GM18861 (cell line): ENCODE data around the gene HSPB1.
"Not testable (repeated sequence)": the region's sequence is repeated elsewhere in the genome, so short reads cannot be mapped to it uniquely, and the experiment has no call there.

Experiments
- ATAC-seq: cut with Tn5 transposase; IDR thresholded peaks from one replicate; pipeline ENCODE4 v1.9.1; 2021; ENCODE audit not compliant: unreplicated experiment

HSPB1 gene

DNA sequence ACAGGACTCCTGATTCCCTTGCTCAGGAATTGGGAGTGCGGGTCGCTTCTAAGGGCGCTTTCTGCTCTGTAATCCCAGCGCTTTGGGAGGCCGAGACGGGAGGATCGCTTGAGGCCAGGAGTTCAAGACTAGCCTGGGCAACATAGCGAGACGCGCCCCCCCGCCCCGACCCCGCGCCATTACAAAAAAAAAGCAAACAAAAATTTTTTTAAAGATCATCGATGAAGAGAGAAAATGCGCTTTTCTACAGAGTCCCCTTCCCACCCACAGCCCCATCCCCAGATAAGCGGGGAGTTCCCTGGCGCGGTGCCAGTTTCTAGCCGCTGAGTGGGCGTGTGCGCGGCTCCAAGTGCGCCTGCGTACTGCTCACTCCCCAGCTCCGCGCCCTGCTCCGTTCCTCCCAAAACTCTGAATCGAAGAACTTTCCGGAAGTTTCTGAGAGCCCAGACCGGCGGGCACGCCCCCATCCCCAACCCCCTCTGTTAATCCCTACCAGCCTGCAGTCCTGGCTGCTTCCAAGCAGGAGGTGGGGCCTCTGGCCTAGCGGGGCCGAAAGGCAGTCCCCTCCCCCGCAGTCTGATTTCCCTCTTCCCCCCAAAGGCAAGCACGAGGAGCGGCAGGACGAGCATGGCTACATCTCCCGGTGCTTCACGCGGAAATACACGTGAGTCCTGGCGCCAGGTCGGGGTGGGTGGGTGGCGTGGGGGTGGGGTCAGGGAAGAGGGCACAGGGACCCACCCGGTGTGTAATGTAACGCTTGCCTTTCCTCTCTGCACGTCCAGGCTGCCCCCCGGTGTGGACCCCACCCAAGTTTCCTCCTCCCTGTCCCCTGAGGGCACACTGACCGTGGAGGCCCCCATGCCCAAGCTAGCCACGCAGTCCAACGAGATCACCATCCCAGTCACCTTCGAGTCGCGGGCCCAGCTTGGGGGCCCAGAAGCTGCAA, 1.0 kb downstream of the HSPB1 start:
- no peak for ATAC-seq

DNA sequence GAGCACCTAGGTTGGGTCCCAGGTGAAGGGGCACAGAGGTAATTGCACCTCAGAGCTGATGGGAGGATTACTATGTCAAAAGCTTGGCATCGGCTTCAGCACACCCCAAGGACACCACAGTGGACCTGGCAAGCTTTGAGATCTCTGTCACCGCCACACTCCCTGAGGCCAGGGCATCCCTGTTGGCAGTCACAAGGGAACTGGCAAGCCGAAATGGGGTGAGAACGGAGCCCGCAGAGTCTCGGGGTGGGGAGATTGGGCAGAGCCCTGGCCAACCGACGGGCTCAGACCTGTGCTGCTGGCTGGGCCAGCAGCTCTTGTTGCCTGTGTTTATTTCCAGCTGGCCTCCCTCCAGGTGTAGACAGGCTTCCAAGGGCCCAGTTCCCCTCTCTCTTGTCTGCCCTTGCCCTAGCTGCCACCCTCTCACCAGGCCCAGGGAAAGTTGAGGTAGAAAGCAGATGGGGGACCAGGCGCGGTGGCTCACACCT, 2.5 kb downstream of the HSPB1 start:
- ATAC-seq = no peak

DNA sequence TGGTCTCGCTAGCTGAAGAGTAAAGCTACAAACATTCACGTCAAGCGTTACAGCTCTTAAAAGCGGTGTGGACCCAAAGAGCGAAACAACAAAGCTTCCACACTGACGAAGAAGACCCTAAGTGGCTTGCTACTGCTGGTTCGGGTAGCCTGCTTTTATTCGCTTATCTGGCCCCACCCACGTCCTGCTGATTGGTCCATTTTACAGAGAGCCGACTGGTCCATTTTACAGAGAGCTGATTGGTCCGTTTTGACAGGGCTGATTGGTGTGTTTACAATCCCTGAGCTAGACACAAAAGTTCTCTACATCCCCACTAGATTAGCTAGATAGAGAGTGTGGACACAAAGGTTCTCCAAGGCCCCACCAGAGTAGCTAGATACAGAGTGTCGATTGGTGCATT, 6.4 kb downstream of the HSPB1 start:
- ATAC-seq = not testable (repeated sequence)

DNA sequence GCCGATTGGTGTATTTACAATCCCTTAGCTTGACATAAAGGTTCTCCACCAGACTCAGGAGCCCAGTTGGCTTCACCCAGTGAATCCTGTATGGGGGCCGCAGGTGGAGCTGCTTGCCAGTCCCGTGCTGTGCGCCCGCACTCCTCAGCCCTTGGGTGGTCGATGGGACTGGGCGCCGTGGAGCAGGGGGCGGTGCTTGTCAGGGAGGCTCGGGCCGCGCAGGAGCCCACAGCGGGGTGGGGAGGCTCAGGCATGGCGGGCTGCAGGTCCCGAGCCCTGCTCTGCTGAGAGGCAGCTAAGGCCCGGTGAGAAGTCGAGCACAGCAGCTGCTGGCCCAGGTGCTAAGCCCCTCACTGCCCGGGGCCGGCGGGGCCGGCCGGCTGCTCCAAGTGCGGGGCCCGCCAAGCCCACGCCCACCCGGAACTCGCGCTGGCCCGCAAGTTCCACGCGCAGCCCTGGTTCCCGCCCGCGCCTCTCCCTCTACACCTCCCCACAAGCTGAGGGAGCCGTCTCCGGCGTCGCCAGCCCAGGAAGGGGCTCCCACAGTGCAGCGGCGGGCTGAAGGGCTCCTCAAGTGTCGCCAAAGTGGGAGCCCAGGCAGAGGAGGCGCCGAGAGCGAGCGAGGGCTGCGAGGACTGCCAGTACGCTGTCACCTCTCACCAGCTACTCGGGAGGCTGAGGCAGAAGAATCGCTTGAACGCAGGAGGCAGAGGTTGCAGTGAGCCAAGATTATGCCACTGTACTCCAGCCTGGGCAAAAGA, 7.0 kb downstream of the HSPB1 start:
- not testable (repeated sequence) for ATAC-seq

DNA sequence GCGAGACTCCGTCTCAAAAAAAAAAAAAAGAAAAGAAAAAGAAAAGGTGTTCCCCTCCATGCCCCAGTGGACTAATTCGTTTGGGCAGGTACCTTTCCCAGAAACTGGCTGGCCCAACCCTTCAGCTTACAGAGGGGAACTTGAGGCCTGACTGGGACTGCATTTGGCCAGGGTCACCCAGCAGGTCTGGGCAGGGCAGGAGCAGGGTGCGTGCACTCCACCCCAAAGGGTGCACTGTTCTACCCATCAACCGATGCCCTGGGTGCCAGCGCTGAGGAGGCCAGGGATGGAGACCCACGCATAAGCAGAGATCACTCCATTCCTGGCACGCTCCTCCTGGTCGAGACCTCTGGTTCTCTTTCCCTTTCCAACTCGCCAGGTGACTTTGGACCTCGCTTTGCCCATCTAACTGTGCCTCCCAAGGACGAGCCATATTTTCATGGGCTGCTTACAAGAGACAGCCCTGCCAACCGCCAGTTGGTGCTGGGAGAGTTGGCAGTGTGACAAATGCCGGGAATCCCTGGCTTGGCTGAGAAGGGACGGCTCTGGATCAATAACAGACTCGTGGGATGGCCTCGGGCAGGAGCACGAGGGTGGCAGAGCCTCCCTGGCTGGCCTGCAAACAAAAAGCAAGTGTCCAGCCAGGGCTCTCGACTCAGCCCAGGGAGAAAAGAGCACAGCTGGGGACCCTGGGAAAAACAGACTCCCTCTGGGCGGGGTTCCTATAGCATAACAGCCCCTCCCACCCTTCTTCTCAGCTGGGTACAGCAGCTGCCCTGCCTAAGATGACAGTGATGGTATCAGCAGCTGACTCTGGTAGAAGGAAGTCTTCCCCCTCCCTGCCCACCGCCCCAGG, 7.9 kb downstream of the HSPB1 start:
- ATAC-seq = no peak

DNA sequence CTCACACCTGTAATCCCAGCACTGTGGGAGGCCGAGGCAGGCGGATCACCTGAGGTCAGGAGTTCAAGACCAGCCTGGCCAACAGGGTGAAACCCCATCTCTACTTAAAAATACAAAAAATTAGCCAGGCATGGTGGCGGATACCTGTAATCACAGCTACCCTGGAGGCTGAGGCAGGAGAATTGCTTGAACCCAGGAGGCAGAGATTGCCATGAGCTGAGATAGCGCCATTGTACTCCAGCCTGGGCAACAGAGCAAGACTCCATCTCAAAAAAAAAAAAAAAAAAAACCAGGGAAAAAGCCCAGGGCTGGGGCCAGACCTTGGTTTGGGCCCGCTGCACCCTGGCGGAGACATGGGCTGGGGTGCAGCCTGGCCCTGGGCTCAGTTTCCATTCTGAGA, 9.4 kb downstream of the HSPB1 start:
- ATAC-seq = not testable (repeated sequence)

DNA sequence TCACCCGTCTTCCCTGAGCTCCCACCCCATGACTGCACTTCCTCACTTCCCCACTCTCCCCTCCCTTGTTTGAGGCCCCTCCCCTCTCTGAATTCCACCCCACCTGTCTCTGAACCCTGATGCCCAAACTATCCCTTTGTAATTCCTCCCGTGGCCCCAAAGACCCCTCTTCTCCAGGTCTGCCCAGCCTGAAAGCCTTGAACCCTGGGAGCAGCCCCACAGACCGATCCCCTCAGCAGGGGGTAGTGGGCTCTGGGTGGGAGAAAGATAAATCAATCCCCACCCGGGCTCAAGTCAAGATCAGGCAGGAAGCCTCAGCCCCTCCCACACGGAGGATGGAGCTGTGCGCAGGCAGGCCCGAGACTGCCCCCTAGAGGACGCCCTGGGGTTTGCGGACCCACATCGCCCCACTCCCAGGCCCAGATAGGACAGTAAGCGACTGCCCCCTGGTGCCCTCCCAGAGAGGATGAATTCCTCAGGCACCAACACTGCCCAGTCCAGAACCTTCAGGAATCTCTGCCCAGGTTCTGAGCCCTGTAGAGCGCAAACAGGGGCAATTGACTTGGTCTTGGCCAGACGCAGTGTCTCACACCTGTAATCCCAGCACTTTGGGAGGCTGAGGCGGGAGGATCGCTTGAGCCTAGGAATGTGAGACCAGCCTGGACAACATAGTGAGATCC, 11.7 kb downstream of the HSPB1 start:
- peak; percentile 23 for ATAC-seq

DNA sequence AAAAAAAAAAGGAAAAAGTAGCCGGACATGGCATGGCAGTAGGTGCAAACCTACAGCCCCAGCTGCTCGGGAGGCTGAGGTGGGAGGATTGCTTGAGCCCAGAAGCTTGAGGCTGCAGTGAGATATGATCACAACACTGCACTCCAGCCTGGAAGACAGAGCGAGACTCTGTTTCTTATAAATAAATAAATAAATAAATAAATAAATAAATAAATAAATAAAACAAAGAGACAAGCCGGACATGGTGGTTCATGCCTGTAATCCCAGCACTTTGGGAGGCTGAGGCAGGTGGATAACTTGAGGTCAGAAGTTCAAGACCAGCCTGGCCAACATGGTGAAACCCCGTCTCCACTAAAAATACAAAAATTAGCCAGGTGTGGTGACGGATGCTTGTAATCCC, 12.3 kb downstream of the HSPB1 start:
- not testable (repeated sequence) for ATAC-seq

DNA sequence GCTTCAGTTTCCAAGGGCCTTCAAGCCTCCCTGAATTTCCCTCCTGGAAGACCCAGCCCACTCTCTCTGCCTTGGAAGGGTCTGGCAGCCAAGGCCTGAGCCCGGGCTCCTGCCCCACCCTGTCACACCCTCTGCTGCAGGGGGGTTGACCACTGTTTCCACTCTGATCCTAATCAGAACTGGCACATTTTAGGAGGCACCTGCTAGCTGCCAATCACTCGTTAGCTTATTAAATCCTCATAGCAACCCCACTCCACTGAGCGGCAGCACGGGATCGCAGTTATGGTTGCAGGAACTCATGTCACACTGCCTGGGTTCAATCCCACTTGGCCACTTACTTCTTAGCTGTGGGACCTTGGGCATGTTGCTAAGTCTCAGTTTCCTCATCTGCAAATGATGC, 12.9 kb downstream of the HSPB1 start:
- no peak for ATAC-seq

DNA sequence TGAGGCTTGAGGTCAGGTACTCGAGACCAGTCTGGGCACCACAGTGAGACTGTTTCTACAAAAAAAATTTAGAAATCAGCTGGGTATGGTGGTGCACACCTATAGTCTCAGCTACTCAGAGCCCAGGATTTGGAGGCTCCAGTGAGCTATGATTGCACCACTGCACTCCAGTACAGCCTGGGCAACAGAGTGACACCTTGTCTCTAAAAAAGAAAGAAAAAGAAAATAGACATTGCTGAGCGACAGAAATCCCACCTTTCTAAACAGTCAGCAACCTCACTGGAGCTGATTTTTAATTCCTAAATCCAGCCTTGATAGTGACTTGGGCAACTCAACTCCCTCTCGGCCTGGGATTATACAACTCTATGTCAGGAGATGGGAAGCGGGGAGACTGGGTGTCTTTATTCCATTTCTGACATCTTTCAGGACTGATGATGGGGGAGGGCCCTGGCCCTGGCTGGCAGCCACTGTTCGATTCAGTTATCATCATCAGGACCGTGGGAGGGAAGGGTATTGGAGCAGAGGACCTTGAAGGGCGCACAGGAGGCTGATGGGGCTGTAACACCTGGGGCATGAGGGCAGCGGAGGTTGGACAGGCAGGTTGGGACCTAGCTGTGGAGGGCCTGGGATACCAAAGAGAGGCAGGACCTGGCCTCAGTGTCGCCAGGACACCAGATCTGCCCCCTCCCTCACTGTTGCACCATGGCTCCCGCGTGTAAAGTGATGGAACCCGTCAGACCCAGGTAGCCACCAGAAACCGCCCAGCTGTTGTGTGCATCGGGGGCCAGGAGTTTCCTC, 14.7 kb downstream of the HSPB1 start:
- ATAC-seq = no peak

DNA sequence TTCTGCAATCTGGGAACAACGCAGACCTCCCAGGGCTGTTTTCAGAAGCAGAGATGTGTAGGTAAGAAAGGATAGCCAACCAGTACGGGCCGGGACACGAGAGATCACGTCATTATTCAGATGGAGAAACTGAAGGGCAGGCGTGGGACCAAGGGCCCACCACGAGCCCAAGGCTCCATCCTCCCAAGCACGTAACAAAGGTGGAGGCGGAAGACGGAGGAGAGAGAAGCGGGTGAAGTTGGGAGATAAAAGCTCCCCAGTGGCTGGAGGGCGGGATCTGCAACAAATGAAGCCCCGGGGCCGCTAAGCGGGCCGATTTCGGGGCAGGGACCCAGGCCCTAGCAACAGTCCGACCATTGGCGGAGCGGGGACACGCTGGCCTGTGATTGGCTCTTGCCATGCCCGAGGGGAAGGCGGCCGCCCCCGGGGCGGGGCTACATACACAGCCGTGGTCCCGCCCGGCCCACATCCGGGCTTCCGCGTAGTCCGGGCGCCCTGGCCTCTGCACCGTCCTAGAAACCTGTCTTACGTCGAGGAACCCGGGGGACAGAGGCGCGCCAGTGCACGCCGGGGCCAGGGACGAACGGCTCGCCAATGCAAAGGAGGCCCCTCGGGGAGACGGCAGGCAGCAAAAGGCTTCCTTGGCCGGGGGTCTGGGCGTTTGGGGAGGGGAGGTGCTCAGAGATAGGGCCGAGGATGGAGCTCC, 15.5 kb downstream of the HSPB1 start:
- peak; percentile 89 for ATAC-seq

DNA sequence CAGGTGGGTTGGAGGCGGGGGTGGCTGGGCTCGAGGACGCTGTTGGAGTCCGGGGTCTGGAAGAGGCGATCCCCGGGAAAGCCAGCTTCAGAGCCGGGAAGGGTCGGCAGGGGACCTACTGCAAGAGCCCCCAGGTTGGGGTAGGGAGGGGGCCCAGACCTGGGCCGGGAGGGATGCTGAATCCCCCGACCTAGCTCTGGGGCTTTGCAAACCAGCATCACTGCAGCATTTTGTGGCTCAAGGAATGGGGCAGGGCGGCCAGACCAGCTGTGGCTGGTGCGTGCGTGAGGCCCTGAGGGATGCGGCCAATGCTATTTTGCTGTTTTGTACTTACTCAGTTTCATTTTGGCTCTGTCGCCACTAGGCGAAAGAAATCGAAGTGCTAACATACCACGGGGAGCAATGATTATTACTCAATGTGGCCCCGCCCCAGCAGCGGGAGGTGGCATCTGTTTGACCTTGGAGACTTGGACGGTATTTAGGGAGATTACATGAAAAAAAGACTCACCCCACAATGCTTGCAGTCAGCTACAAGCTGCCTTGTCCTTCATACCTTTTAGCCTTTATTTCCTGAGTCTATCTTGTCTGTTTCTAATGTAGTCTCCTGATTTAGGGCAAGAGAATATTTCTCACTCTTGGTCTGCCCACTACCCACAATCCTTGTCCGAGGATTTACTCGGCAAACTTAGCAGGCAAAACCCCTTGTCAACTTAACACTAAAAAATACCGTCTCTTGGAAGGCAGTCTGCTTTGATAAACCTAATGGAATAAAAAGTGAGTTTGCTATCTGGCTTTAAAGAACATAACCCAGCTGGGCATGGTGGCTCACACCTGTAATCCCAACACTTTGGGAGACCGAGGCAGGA, 16.2 kb downstream of the HSPB1 start:
- ATAC-seq = peak; percentile 41

DNA sequence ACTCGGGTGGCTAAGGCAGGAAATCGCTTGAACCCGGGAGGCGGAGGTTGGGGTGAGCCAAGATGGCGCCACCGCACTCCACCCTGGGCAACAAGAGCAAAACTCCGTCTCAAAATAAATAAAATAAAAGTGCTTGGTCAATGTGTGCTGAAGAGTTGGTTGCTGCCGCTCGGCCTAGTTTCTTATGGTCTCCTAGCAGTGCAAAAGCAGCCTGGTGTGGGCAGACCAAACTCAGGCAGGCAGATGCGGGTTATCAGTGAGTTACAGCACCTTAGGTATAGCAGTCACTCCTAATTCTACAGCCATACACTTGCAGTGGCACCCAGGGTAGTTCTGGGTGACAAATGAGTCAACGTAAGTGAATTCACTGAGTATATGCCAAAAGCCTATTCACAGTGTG, 22.6 kb downstream of the HSPB1 start:
- no peak for ATAC-seq

DNA sequence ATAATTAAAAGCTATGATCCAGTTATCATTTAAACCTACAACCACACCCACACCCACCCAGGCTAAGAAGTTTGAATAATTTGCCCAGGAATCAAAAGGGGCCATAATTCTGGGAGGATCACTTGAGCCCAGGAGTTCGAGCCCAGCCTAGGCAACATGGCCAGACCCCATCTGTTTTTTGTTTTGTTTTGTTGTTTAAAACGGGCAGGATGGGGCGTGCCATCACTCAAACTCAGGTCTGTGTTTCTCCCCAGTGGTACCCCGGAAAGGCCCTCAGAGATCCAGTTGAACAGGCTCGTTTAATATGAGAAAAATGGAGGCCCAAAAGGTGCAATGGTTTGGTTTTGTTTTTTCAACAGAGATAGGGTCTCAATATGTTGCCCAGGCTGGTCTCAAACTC, 23.3 kb downstream of the HSPB1 start:
- ATAC-seq = no peak

DNA sequence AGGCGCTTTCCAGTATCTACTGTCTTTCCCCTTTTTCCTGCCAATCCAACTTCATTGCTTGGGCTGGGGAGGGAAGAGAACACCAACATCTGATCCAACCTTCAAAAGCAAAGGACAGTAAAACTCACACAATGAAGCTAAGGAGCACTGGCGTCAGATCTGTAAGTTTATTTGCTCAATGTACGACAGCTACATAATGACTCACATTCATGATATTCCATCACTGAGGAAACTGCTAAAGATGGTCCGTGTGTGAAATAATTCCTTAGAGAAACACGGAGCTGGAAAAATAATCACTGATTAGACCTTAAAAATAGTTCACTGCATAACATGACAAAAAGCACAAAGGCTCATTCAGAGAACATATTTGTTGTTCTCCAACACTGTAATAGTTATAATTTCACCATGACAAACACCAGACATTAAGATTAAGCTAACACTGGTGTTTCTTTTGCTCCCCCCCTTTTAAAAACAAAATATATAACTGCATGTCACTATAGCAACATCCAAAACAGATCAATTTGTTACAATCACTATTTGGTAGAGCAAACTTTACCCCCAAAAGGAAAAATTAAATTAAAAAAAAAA, 24.3 kb downstream of the HSPB1 start:
- ATAC-seq = no peak

DNA sequence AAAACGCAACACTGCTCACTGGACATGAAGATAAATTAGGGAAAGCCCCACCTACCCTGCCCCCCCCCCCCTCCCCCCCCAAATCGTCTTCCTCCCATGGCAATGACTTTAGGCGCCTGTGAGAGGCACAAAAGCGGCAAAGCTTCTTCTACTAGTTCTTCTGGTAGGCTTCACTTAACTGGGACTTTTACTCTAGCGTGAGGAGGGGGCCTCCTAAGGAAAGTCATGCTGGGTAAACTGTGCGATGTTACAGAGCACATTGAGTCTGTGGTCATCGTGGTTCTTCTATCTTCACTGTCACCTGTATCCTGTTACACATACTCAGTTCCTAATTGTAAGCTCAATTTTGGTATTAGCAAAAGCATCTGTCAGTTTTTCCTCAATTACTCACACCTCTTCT, 25.1 kb downstream of the HSPB1 start:
- ATAC-seq = no peak

DNA sequence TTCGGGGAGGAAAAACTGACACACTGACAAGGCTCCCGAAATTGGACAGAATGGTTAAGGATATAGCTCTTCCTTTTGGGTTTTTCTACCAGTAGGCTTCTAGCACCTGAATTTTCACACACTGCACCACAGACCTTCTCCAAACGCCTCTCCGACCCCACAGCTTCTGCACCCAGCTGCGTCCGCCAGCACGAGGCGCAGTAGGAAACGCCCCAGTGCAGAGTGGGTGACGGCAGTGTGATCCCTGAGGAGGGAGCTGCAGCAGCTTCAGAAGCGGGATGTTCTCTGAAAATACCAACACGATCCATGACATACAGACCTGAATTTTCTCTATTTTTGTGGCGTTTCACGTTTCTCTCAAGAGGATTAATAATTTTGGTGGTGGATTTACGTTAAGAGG, 25.9 kb downstream of the HSPB1 start:
- ATAC-seq = no peak

DNA sequence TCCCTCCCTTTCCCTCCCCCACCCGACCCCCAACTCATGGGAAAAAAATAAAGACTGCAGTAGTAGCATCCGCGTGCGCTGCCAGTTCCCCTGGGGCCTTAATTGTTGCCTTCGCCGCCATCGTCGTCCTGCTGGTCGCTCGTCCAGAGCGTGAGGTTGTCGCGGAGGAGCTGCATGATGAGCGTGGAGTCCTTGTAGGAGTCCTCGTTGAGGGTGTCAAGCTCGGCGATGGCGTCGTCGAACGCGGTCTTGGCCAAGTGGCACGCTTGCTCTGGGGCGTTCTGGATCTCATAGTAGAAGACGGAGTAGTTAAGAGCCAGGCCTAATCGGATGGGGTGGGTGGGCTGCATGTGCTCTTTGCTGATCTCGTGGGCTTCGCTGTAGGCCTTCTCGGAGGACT, 27.0 kb downstream of the HSPB1 start:
- ATAC-seq = no peak
